Prostate gland (tissue), 2 donors: Measurements from ENCODE around the gene PLEKHG7. TPM values are rescaled to one million over a fixed set of nuclear protein-coding genes. Genes with fewer than 3 reads are reported as not detected.

Source experiments
- DNase-seq: peaks from one replicate; pipeline ENCODE4 v3.0.0-alpha.2; 2019; ENCODE audit warnings: low spot score
- H3K27ac ChIP-seq, 2 donors: fragments of 200-600 bp; sonication (generic); 2 replicates each; pipeline ENCODE4 v1.5.1; 2017 to 2019
- H3K27me3 ChIP-seq: fragments of 200-600 bp; sonication (generic); replicated peaks from 2 replicates; pipeline ENCODE4 v1.5.1; 2019; ENCODE audit not compliant: insufficient read depth
- H3K36me3 ChIP-seq, 2 donors: fragments of 200-600 bp; sonication (generic); 1 replicate in 1 of 2; 2 replicates in 1 of 2; pipeline versions ENCODE4 v1.5.1 to v1.8.1; 2017 to 2019
- H3K4me1 ChIP-seq: fragments of 200-600 bp; sonication (generic); replicated peaks from 2 replicates; pipeline ENCODE4 v1.5.1; 2019
- H3K4me3 ChIP-seq, 2 donors: fragments of 200-600 bp; sonication (generic); 2 replicates each; pipeline ENCODE4 v1.5.1; 2017 to 2019
- H3K9me3 ChIP-seq: fragments of 200-600 bp; sonication (generic); 2 replicates; pipeline ENCODE4 v1.5.1; 2017
- POLR2A ChIP-seq: fragments of 450-650 bp; IDR thresholded peaks from one replicate; pipeline ENCODE4 v1.6.1; 2016; ENCODE audit warnings: antibody characterized with exemption, mild to moderate bottlenecking
- POLR2AphosphoS5 ChIP-seq: sonication (generic); formaldehyde crosslinking; IDR thresholded peaks from one replicate; pipeline ENCODE4 v1.6.1; 2017; ENCODE audit warnings: antibody characterized with exemption
- WGBS: methylation state at CpG from one replicate; pipeline ENCODE4 v1.1.5; 2018; 5-methylcytosine and 5-hydroxymethylcytosine counted together
- intact Hi-C: fragments of 100-400 bp; cut with DNase I; formaldehyde crosslinking; loops from one replicate; pipeline ENCODE4 v1.14.2; 2022
- total RNA-seq, 2 donors: library from RNA; depleted of rRNA; stranded (reverse); fragments of >200 nt; gene quantifications; one replicate each; pipeline ENCODE4 v1.1.0, GENCODE V29; 2016
- TF ChIP-seq, protein P1 (sequence below), 4 experiments: fragments of 200-600 bp in 2 of 4; fragments of 450-650 bp in 2 of 4; sonication (generic) in 2 of 4; IDR thresholded peaks; 1 replicate in 3 of 4; 2 replicates in 1 of 4; pipeline ENCODE4 v1.5.1; 2016 to 2019; ENCODE audit warnings: antibody characterized with exemption in 4 of 4, mild to moderate bottlenecking in 2 of 4, moderate library complexity in 2 of 4

Gene PLEKHG7
- total RNA-seq, 2 donors from 2014 or later: 0.50 to 1.4 TPM

DNA sequence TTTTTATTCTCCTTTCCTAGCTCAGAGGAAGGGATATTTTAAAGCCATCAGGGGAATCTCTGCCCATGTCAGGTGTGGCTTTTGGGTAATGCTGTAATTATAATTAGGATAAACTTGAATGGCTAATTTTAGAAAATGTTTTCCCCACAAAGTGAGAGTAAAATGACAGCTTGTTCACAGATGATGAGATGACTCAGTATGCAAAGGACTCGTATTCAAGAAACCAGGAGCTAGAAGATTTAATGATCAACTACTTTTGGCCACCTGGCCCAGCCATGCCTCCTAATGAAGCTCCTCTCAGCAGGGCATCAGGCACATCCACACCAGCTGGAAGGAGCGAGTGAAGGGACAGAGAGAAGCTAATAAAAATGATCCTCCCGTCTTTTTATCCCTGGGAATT lies 29.0 kb upstream of the PLEKHG7 start:
- H3K36me3 ChIP-seq: no peaks in the 10 kb centered on the region
- DNase-seq: no peak
- intact Hi-C loops: no loop called here
- no peaks in the 10 kb centered on the region for H3K9me3 ChIP-seq
- 72% methylated on average over 3 of the region's 3 CpGs for WGBS
- H3K27ac ChIP-seq: no peak overlapping the region
- no peaks in the 10 kb centered on the region for H3K27me3 ChIP-seq
- no peaks in the 10 kb centered on the region for H3K4me1 ChIP-seq
- TF ChIP-seq, protein P1, sequence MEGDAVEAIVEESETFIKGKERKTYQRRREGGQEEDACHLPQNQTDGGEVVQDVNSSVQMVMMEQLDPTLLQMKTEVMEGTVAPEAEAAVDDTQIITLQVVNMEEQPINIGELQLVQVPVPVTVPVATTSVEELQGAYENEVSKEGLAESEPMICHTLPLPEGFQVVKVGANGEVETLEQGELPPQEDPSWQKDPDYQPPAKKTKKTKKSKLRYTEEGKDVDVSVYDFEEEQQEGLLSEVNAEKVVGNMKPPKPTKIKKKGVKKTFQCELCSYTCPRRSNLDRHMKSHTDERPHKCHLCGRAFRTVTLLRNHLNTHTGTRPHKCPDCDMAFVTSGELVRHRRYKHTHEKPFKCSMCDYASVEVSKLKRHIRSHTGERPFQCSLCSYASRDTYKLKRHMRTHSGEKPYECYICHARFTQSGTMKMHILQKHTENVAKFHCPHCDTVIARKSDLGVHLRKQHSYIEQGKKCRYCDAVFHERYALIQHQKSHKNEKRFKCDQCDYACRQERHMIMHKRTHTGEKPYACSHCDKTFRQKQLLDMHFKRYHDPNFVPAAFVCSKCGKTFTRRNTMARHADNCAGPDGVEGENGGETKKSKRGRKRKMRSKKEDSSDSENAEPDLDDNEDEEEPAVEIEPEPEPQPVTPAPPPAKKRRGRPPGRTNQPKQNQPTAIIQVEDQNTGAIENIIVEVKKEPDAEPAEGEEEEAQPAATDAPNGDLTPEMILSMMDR (IDR thresholded peaks at IDR 0.05): no peak
- no peak for TF ChIP-seq POLR2AphosphoS5
- TF ChIP-seq POLR2A: no peak
- H3K4me3 ChIP-seq: no peak overlapping the region

GRCh38 chr12:92674500-92674899 lies 28.3 kb upstream of the PLEKHG7 start:
- intact Hi-C loops: no loop called here
- Histone ChIP-seq H3K4me3 (no peak overlapping the region), H3K9me3 (no peaks in the 10 kb centered on the region), H3K36me3 (no peaks in the 10 kb centered on the region), H3K27ac (no peak overlapping the region), H3K27me3 (no peaks in the 10 kb centered on the region), H3K4me1 (no peaks in the 10 kb centered on the region)
- DNase-seq: no peak
- 67% methylated on average over 3 of the region's 3 CpGs for WGBS
- TF ChIP-seq POLR2AphosphoS5 (no peak), POLR2A (no peak)
- TF ChIP-seq, protein P1 (IDR thresholded peaks at IDR 0.05): no peak

- H3K36me3 ChIP-seq: no peaks in the 10 kb centered on the region
- H3K9me3 ChIP-seq: no peaks in the 10 kb centered on the region
- H3K4me1 ChIP-seq: no peaks in the 10 kb centered on the region
- H3K4me3 ChIP-seq: no peak overlapping the region
- WGBS: 87% methylated on average over 5 of the region's 5 CpGs
- TF ChIP-seq POLR2AphosphoS5 (no peak), POLR2A (no peak)
- TF ChIP-seq, protein P1 (IDR thresholded peaks at IDR 0.05): no peak
- DNase-seq: no peak
- H3K27me3 ChIP-seq: no peaks in the 10 kb centered on the region
- no peak overlapping the region for H3K27ac ChIP-seq
- intact Hi-C loops: no loop called here
Measured at GRCh38 chr12:92675092-92675865, 27.5 kb upstream of the PLEKHG7 start.

DNA sequence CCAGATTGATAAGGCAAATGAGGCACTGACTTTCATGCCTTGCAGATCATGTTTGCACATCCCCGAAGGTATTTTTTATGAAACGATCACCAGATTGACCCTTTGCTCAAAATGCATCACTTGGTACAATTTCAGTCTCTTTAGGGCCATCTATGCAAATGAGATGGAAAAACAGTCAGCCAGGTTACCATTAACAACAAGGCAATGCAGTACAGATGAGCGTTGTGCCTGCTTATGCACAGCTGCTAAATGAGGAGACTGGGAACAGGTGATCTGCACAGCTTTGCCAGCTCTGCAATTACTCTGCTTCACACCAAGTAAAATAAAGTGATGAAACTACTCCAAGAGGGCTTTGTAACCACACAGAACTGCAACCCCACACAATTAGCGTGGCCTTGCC lies 26.1 kb upstream of the PLEKHG7 start:
- no peaks in the 10 kb centered on the region for H3K27me3 ChIP-seq
- intact Hi-C loops: no loop called here
- DNase-seq: no peak
- H3K27ac ChIP-seq: no peak overlapping the region
- no peaks in the 10 kb centered on the region for H3K9me3 ChIP-seq
- H3K4me1 ChIP-seq: no peaks in the 10 kb centered on the region
- H3K4me3 ChIP-seq: no peak overlapping the region
- no peak for TF ChIP-seq POLR2AphosphoS5
- TF ChIP-seq, protein P1 (IDR thresholded peaks at IDR 0.05): no peak
- no peak for TF ChIP-seq POLR2A
- H3K36me3 ChIP-seq: no peaks in the 10 kb centered on the region
- WGBS: 85% methylated on average over 4 of the region's 4 CpGs

GRCh38 chr12:92690601-92691000 lies 12.2 kb upstream of the PLEKHG7 start:
- H3K4me1 ChIP-seq: no peaks in the 10 kb centered on the region
- TF ChIP-seq POLR2A (no peak), POLR2AphosphoS5 (no peak)
- TF ChIP-seq, protein P1 (IDR thresholded peaks at IDR 0.05): no peak
- no peaks in the 10 kb centered on the region for H3K9me3 ChIP-seq
- no peak for DNase-seq
- H3K27me3 ChIP-seq: no peaks in the 10 kb centered on the region
- H3K27ac ChIP-seq: no peak overlapping the region
- intact Hi-C loops: no loop called here
- no peak overlapping the region for H3K4me3 ChIP-seq
- H3K36me3 ChIP-seq: no peaks in the 10 kb centered on the region
- WGBS: 86% methylated on average over 1 of the region's 1 CpG
